H1 (cell line): ENCODE data around the gene BZW2. TPM values are rescaled to one million over a fixed set of nuclear protein-coding genes. Genes with fewer than 3 reads are reported as not detected.

Source experiments
- CTCF ChIA-PET: fragments of 300-600 bp; sonication (Branson Sonifier 250); formaldehyde crosslinking; loops from one replicate; lab custom pipeline; 2021; ENCODE audit not compliant: partially characterized antibody; lab: Charles Lee
- POLR2A ChIA-PET: fragments of 300-600 bp; sonication (Branson Sonifier 250); formaldehyde crosslinking; loops from one replicate; lab custom pipeline; 2021; ENCODE audit warnings: inconsistent platforms; ENCODE audit not compliant: partially characterized antibody; lab: Charles Lee
- DNase-seq, 2 experiments: peaks; one replicate each; pipeline versions ENCODE4 v3.0.0 to v3.0.0-alpha.2; 2010 to 2022; ENCODE audit warnings: low spot score in 2 of 2, low read depth in 1 of 2, mixed read lengths in 1 of 2
- FAIRE-seq: peaks from 2 replicates; lab custom pipeline; 2011; peaks lifted over from hg19 to GRCh38; lab: Jason Lieb, UNC
- H2AFZ ChIP-seq: 2 replicates; pipeline ENCODE4 v1.8.1; 2012; ENCODE audit warnings: low read length, inconsistent platforms
- H2AK5ac ChIP-seq: 2 replicates; pipeline ENCODE4 v1.6.1; 2013; ENCODE audit warnings: low read depth, low read length
- H2BK120ac ChIP-seq: replicated peaks from 2 replicates; pipeline ENCODE3; 2013; ENCODE audit warnings: low read depth, low read length, inconsistent platforms
- H2BK12ac ChIP-seq: 2 replicates; pipeline ENCODE4 v1.6.1; 2013; ENCODE audit warnings: low read depth, low read length
- H2BK15ac ChIP-seq: 2 replicates; pipeline ENCODE4 v1.6.1; 2013; ENCODE audit warnings: low read length
- H2BK20ac ChIP-seq: 2 replicates; pipeline ENCODE4 v1.6.1; 2013; ENCODE audit warnings: low read length
- H2BK5ac ChIP-seq: 2 replicates; pipeline ENCODE4 v1.6.1; 2013; ENCODE audit warnings: low read depth, low read length
- H3K14ac ChIP-seq: 2 replicates; pipeline ENCODE4 v1.6.1; 2013; ENCODE audit warnings: inconsistent platforms; ENCODE audit not compliant: insufficient read length
- H3K18ac ChIP-seq: 2 replicates; pipeline ENCODE4 v1.6.1; 2013; ENCODE audit warnings: low read length; ENCODE audit errors: extremely low read depth
- H3K23ac ChIP-seq: 2 replicates; pipeline ENCODE4 v1.6.1; 2013; ENCODE audit warnings: inconsistent platforms; ENCODE audit not compliant: insufficient read length
- H3K23me2 ChIP-seq: 2 replicates; pipeline ENCODE4 v1.6.1; 2013; ENCODE audit warnings: low read depth, low read length
- H3K27ac ChIP-seq: 2 replicates; pipeline ENCODE4 v1.6.1; 2011; ENCODE audit warnings: low read depth, low read length, inconsistent platforms
- H3K27me3 ChIP-seq, 4 experiments: replicated peaks in 1 of 4; 1 replicate in 1 of 4; 2 replicates in 3 of 4; pipeline versions ENCODE4 v1.6.1 to v1.8.1; 2011 to 2013; ENCODE audit warnings: low read length in 3 of 4, mild to moderate bottlenecking in 3 of 4, inconsistent platforms in 2 of 4, mixed read lengths in 2 of 4, moderate library complexity in 1 of 4; ENCODE audit not compliant: control insufficient read depth in 3 of 4, insufficient read depth in 3 of 4; ENCODE audit errors: extremely low read depth in 1 of 4
- H3K36me3 ChIP-seq, 4 experiments: 2 replicates each; pipeline versions ENCODE4 v1.6.1 to v1.8.1; 2011 to 2013; ENCODE audit warnings: mild to moderate bottlenecking in 4 of 4, low read length in 3 of 4, moderate library complexity in 2 of 4, control low read depth in 1 of 4, inconsistent platforms in 1 of 4; ENCODE audit not compliant: insufficient read depth in 4 of 4, control insufficient read depth in 2 of 4
- H3K4ac ChIP-seq: replicated peaks from 2 replicates; pipeline ENCODE3; 2013; ENCODE audit warnings: low read length, low read depth, mixed read lengths, inconsistent platforms; ENCODE audit not compliant: insufficient read length
- H3K4me1 ChIP-seq, 4 experiments: replicated peaks in 1 of 4; 1 replicate in 1 of 4; 2 replicates in 3 of 4; pipeline versions ENCODE4 v1.6.1 to v1.8.1; 2011 to 2013; ENCODE audit warnings: low read length in 3 of 4, inconsistent platforms in 2 of 4, mixed read lengths in 1 of 4; ENCODE audit not compliant: insufficient read depth in 4 of 4, control insufficient read depth in 3 of 4
- H3K4me2 ChIP-seq, 2 experiments: 2 replicates each; pipeline versions ENCODE4 v1.6.1 to v1.8.1; 2011 to 2013; ENCODE audit warnings: low read depth in 2 of 2, low read length in 2 of 2, control low read depth in 1 of 2, inconsistent platforms in 1 of 2, mild to moderate bottlenecking in 1 of 2; ENCODE audit not compliant: insufficient read depth in 1 of 2
- H3K4me3 ChIP-seq, 4 experiments: fragments of 200-600, 300-600 bp in 1 of 4; sonication (generic), shearing (Covaris generic), sonication (Bioruptor Twin) in 1 of 4; 2 replicates each; pipeline versions ENCODE4 v1.5.1 to v1.8.1; 2011 to 2016; ENCODE audit warnings: low read length in 4 of 4, low read depth in 3 of 4, control low read depth in 2 of 4, inconsistent platforms in 2 of 4, mild to moderate bottlenecking in 2 of 4, mixed read lengths in 1 of 4, moderate library complexity in 1 of 4; ENCODE audit not compliant: insufficient read depth in 2 of 4; ENCODE audit errors: extremely low read depth in 1 of 4
- H3K56ac ChIP-seq: replicated peaks from 2 replicates; pipeline ENCODE3; 2013; ENCODE audit warnings: low read depth, mild to moderate bottlenecking, mixed read lengths, low read length, inconsistent platforms; ENCODE audit not compliant: insufficient read length
- H3K79me1 ChIP-seq: 2 replicates; pipeline ENCODE4 v1.6.1; 2013; ENCODE audit warnings: low read depth, low read length, control low read depth
- H3K79me2 ChIP-seq, 2 experiments: 2 replicates each; pipeline versions ENCODE4 v1.6.1 to v1.8.1; 2012 to 2013; ENCODE audit warnings: low read length in 2 of 2, mild to moderate bottlenecking in 2 of 2, inconsistent platforms in 1 of 2; ENCODE audit not compliant: insufficient read depth in 2 of 2, control insufficient read depth in 1 of 2
- H3K9ac ChIP-seq, 4 experiments: replicated peaks in 1 of 4; 1 replicate in 1 of 4; 2 replicates in 3 of 4; pipeline versions ENCODE4 v1.6.1 to v1.8.1; 2011 to 2013; ENCODE audit warnings: low read depth in 3 of 4, low read length in 3 of 4, control low read depth in 2 of 4, mild to moderate bottlenecking in 2 of 4, moderate library complexity in 2 of 4, inconsistent platforms in 1 of 4; ENCODE audit errors: extremely low read depth in 1 of 4
- H3K9me3 ChIP-seq, 2 experiments: 2 replicates each; pipeline versions ENCODE4 v1.6.1 to v1.8.1; 2012 to 2013; ENCODE audit warnings: mild to moderate bottlenecking in 2 of 2, moderate library complexity in 2 of 2, control low read depth in 1 of 2, inconsistent platforms in 1 of 2, low read depth in 1 of 2, low read length in 1 of 2, mixed read lengths in 1 of 2; ENCODE audit not compliant: insufficient read depth in 2 of 2
- H4K20me1 ChIP-seq, 2 experiments: replicated peaks in 1 of 2; 2 replicates each; pipeline versions ENCODE3 to v1.8.1; 2011 to 2013; ENCODE audit warnings: inconsistent platforms in 2 of 2, low read length in 2 of 2, mild to moderate bottlenecking in 1 of 2; ENCODE audit not compliant: insufficient read depth in 2 of 2, control insufficient read depth in 1 of 2
- H4K5ac ChIP-seq: 2 replicates; pipeline ENCODE4 v1.6.1; 2013; ENCODE audit warnings: low read length, low read depth, mixed read lengths, inconsistent platforms; ENCODE audit not compliant: insufficient read length
- H4K8ac ChIP-seq: 2 replicates; pipeline ENCODE4 v1.8.0; 2013; ENCODE audit warnings: mild to moderate bottlenecking, moderate library complexity, low read length, inconsistent platforms; ENCODE audit not compliant: insufficient read depth; ENCODE audit errors: extremely low read depth
- H4K91ac ChIP-seq: replicated peaks from 2 replicates; pipeline ENCODE3; 2013; ENCODE audit warnings: low read length, mixed read lengths, inconsistent platforms; ENCODE audit not compliant: insufficient read length
- BACH1 ChIP-seq: IDR thresholded peaks from 2 replicates; pipeline ENCODE4 v1.6.1; 2012; ENCODE audit warnings: low read length, improper control_type of control experiment
- BRCA1 ChIP-seq: IDR thresholded peaks from 2 replicates; pipeline ENCODE4 v1.6.1; 2012; ENCODE audit warnings: low read depth, low read length, improper control_type of control experiment
- EGR1 ChIP-seq: IDR thresholded peaks from 2 replicates; pipeline ENCODE4 v1.6.1; 2011; ENCODE audit warnings: low read depth, low read length, borderline replicate concordance
- JUN ChIP-seq: IDR thresholded peaks from 2 replicates; pipeline ENCODE4 v1.6.1; 2011; ENCODE audit warnings: low read depth, mild to moderate bottlenecking, improper control_type of control experiment, low read length
- KDM5A ChIP-seq: fragments of 200-600 bp; IDR thresholded peaks from 2 replicates; pipeline ENCODE4 v1.7.1; 2012; ENCODE audit warnings: mild to moderate bottlenecking, low read length, inconsistent platforms, mixed read lengths
- MAFK ChIP-seq: IDR thresholded peaks from 2 replicates; pipeline ENCODE4 v1.6.1; 2012; ENCODE audit warnings: low read depth, mild to moderate bottlenecking, improper control_type of control experiment, low read length
- SP1 ChIP-seq: IDR thresholded peaks from 2 replicates; pipeline ENCODE4 v1.6.1; 2011; ENCODE audit warnings: low read depth, low read length
- TAF1 ChIP-seq: IDR thresholded peaks from 2 replicates; pipeline ENCODE4 v1.6.1; 2011; ENCODE audit warnings: mild to moderate bottlenecking, low read depth, low read length
- TAF7 ChIP-seq: optimal IDR thresholded peaks from 2 replicates; pipeline ENCODE3; 2011; ENCODE audit warnings: low read depth, mild to moderate bottlenecking, inconsistent platforms, low read length, moderate library complexity, borderline replicate concordance
- TBP ChIP-seq: IDR thresholded peaks from 2 replicates; pipeline ENCODE4 v1.6.1; 2011; ENCODE audit warnings: low read depth, low read length, improper control_type of control experiment
- WGBS, 2 experiments: shearing (Covaris generic) in 1 of 2; methylation state at CpG; one replicate each; pipeline versions ENCODE4 v1.1.6 to v1.1.7; 2013 to 2015; ENCODE audit warnings: low lambda C conversion rate in 2 of 2, mixed read lengths in 2 of 2, inconsistent platforms in 1 of 2, low coverage in 1 of 2, missing lambda C conversion rate in 1 of 2; ENCODE audit not compliant: insufficient replicate concordance in 2 of 2, insufficient coverage in 1 of 2, insufficient read length in 1 of 2; ENCODE audit errors: extremely low coverage in 1 of 2, missing lambda C conversion rate in 1 of 2; 5-methylcytosine and 5-hydroxymethylcytosine counted together
- polyA plus RNA-seq, 7 experiments: library from polyadenylated mRNA; depleted of rRNA in 3 of 7; stranded (reverse) in 5 of 7; unstranded in 2 of 7; fragments of >200 nt in 5 of 7; fragments of 200-250 nt in 2 of 7; gene quantifications; 1 replicate in 5 of 7; 2 replicates in 1 of 7; 4 replicates in 1 of 7; pipeline versions ENCODE4 v1.2.1 to v1.2.3, GENCODE V29; 2011 to 2013; ENCODE audit warnings: missing spikeins in 2 of 7, mixed read lengths in 2 of 7
- total RNA-seq: library from RNA; stranded (reverse); fragmentation: NEBNext Ultra II Directional; extraction: Animal tissue kit (Norgen Biotek cat#: 25700); gene quantifications from 2 replicates; pipeline ENCODE4 v1.2.1, GENCODE V29; 2021
- TF ChIP-seq, protein P1 (sequence below), 3 experiments: IDR thresholded peaks; 1 replicate in 2 of 3; 2 replicates in 1 of 3; pipeline versions ENCODE4 v1.5.1 to v1.6.1; 2011; ENCODE audit warnings: low read length in 3 of 3, mild to moderate bottlenecking in 3 of 3, inconsistent platforms in 2 of 3, low read depth in 1 of 3, moderate library complexity in 1 of 3; ENCODE audit not compliant: insufficient read depth in 1 of 3; ENCODE audit errors: control extremely low read depth in 1 of 3

BZW2 gene
- total and polyA plus RNA-seq, 2 of the 8 experiments (the other 6 are each of a cell fraction or from before 2014, with no cell fraction given): 32.3 to 103 TPM

DNA sequence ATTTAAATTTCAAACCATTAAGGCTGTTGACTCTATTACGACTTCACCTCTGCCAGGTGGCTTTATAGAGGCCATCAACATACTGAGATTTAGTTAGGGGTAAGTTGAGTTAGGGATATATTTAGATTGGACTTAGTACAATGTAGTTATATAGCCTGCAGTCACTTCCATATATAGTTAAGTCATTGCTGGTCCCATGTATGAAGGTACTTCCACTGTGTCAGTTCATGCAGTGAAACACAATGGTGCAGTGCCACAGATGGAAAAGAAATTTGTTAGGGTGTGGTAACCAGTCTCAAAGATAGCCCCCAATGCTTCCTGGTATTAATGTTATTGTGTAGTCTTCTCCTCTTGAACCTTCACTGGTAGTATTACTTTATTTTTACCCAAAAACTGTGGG is 95.0 kb downstream of the BZW2 start:
- no peak overlapping the region for H4K91ac ChIP-seq
- no peak overlapping the region for H2BK20ac ChIP-seq
- no peak overlapping the region for H3K14ac ChIP-seq
- no peak overlapping the region for H2BK5ac ChIP-seq
- no peak overlapping the region for H3K56ac ChIP-seq
- FAIRE-seq (no peak), DNase-seq (no peak)
- H3K79me2 ChIP-seq: no peaks in the 10 kb centered on the region
- no peak overlapping the region for H3K18ac ChIP-seq
- H2BK120ac ChIP-seq: no peak overlapping the region
- H2AK5ac ChIP-seq: no peak overlapping the region
- H4K5ac ChIP-seq: no peak overlapping the region
- no peaks in the 10 kb centered on the region for H3K23me2 ChIP-seq
- ChIA-PET POLR2A (no interaction called here), CTCF (no interaction called here)
- no peaks in the 10 kb centered on the region for H3K27me3 ChIP-seq
- H4K8ac ChIP-seq: no peak overlapping the region
- no peak overlapping the region for H3K9ac ChIP-seq
- no peak overlapping the region for H2BK15ac ChIP-seq
- H4K20me1 ChIP-seq: peaks cover 0 to 2% of the 10 kb centered on the region in 2 experiments
- H3K4me1 ChIP-seq: peaks cover 0 to 14% (median 7%) of the 10 kb centered on the region in 4 experiments; a peak in 5 of 7 replicates
- no peaks in the 10 kb centered on the region for H3K9me3 ChIP-seq
- H2BK12ac ChIP-seq: no peak overlapping the region
- no peak for TF ChIP-seq BACH1
- TF ChIP-seq JUN: no peak
- TF ChIP-seq MAFK: no peak
- no peak for TF ChIP-seq TAF1
- TF ChIP-seq KDM5A: no peak
- TF ChIP-seq TAF7: no peak
- TF ChIP-seq SP1: no peak
- no peak for TF ChIP-seq TBP
- TF ChIP-seq BRCA1: no peak
- TF ChIP-seq, protein P1, sequence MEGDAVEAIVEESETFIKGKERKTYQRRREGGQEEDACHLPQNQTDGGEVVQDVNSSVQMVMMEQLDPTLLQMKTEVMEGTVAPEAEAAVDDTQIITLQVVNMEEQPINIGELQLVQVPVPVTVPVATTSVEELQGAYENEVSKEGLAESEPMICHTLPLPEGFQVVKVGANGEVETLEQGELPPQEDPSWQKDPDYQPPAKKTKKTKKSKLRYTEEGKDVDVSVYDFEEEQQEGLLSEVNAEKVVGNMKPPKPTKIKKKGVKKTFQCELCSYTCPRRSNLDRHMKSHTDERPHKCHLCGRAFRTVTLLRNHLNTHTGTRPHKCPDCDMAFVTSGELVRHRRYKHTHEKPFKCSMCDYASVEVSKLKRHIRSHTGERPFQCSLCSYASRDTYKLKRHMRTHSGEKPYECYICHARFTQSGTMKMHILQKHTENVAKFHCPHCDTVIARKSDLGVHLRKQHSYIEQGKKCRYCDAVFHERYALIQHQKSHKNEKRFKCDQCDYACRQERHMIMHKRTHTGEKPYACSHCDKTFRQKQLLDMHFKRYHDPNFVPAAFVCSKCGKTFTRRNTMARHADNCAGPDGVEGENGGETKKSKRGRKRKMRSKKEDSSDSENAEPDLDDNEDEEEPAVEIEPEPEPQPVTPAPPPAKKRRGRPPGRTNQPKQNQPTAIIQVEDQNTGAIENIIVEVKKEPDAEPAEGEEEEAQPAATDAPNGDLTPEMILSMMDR (IDR thresholded peaks at IDR 0.05; ENCODE audit: control extremely low read depth in 1 of 3, insufficient read depth in 1 of 3, low read depth in 1 of 3, low read length in 3 of 3): no peak
- TF ChIP-seq EGR1: no peak
- H3K23ac ChIP-seq: no peak overlapping the region
- no peak overlapping the region for H2AFZ ChIP-seq
- H3K27ac ChIP-seq: no peak overlapping the region
- H3K79me1 ChIP-seq: no peaks in the 10 kb centered on the region
- H3K4me3 ChIP-seq: no peak overlapping the region
- no peaks in the 10 kb centered on the region for H3K36me3 ChIP-seq
- 86% methylated on average over 1 of the region's 1 CpG; no CpG with 5 or more reads in 1 of the 2 experiments for WGBS, 2 experiments
- H3K4me2 ChIP-seq: no peak overlapping the region
- no peak overlapping the region for H3K4ac ChIP-seq
